ENCODE measurements around the gene MAPK12.

MAPK12 gene

GRCh38 chr22:50298937-50299784, 37.7 kb upstream of the MAPK12 start:
- DNase-seq = no peak

DNA sequence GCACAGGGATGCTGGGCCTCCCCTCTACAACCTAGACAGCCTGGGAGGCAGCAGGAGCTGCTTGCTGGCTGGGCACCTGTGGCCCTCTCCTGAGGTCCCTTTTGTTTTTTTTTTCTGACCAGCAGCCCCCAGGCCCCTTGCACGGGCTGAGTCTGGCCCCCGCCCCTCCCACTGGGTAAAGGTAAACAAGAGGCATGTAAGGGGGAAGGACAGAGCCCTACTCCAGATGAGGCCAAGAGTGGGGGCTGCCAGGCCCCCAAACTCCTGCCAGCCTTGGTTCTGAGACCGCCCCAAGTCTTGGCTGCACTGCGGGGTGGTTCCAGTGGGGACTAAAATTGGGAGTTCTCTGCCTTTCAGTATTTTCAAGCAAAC, 36.8 kb upstream of the MAPK12 start:
- no peak for DNase-seq

DNA sequence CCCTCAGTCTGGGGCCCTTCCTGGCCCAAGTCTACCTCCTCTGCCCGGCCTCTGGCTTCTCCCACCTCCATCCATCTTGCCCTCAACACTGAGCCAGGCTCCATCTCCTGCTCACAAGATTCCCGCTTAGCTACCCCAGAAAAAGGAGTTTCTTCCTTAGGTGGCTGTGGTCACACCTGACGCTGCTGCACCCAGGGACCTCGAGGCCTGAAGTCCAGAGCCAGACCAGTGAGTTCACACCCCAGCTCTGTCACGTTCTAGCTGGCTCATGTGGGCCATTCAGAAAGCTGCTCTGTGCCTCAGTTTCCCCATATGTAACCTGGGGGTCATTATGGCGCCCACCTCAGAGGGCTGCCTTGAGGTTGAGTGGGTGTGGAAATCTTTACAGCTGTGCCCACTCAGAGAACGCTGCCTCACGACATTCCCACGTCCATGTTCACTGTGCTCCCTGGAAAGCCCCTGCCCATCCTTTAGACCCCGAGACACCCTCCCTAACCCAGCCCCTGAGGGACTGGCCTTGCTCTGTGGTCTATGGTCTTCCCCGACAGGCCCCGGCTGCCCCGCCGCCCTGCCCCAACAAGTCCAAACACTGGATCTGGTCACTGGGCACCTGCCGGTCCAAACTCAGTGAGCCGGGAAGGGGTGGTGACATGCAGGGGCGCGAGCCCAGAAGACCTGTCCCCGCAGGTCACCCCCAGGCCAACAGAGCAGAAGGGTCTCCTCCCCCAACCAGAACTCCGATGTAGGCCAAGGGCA, 36.2 kb upstream of the MAPK12 start:
- DNase-seq = no peak

- DNase-seq = no peak
Measured at GRCh38 chr22:50296658-50297490, 35.4 kb upstream of the MAPK12 start.

GRCh38 chr22:50294319-50294656, 32.8 kb upstream of the MAPK12 start:
- no peak for DNase-seq

GRCh38 chr22:50293441-50294318, 32.2 kb upstream of the MAPK12 start:
- DNase-seq = no peak

DNA sequence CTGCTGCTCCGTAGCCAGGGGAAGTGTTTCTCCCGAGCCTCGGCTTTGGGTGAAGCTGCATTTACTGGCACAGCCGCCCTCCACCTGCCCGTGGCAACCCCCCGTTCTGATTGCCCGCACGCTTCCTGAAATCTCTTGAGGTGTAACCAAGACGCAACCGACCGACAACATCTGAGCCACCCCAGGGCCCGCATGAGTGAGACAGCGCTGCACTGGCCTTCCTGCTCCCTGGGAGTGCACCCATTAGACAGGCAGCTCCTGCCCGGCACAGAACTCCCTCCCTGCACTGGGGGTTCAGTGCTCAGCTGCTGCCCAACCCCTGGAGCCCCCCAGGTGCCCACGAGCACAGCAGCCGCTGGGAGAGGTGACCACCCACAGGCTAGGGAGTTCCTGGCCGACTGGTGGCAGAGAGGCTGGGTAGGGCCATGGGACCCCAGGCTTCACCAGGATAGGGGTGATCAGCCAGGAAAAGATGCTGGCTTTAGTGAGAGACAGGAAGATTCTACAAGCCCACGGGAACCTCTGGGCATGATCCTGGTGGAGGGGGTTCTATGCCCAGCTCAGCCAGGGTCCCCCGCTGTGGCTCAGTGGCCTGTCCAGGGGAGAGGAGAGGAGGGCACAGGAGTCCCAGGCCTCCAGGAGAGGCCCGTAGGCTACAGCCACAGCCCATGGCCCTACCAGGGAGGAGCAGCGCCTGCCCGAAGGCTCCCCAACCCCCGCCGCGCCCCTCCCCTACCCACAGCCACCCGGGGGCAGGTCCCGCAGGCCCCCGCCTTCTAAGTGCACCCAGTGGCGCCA, 31.4 kb upstream of the MAPK12 start:
- no peak for DNase-seq

GRCh38 chr22:50289942-50290630, 28.6 kb upstream of the MAPK12 start:
- no peak for DNase-seq

- no peak for DNase-seq
Measured at GRCh38 chr22:50289151-50289941, 27.9 kb upstream of the MAPK12 start.

GRCh38 chr22:50287731-50288130, 26.2 kb upstream of the MAPK12 start:
- DNase-seq = no peak

DNA sequence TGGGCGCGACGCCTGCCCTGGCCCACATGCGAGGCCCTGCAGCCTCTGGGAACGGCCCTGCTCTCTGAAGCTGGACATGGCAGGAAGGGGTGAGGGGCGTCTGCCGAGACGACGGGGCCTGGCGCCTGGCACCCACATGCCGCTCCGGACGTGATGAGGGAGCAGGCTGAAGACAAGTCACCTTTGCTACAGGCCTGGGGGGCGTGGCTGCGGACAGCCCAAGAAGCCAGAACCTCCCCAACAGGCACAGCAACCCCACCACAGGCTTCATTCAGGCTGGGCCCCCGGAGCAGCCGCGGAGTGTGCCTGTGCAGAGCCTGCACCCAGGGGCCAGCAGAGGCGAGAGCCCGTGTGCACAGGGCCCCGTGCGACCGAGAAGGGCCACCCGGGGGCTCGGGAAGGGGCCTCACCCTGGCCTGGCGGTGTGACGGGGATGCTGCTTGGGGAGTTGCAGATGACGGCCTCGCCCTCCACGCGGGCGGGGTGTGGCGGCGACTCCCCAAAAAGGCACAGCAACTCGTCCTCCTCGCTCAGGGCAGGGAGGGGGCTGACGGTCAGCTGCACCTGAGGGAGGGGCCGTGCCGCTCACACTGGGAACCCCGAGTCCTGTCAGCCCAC, 25.3 kb upstream of the MAPK12 start:
- DNase-seq = no peak

- DNase-seq = no peak
Measured at GRCh38 chr22:50286275-50286674, 24.8 kb upstream of the MAPK12 start.

GRCh38 chr22:50285568-50286229, 24.2 kb upstream of the MAPK12 start:
- no peak for DNase-seq

- DNase-seq = no peak
Measured at GRCh38 chr22:50284479-50284878, 23.0 kb upstream of the MAPK12 start.

GRCh38 chr22:50283821-50284220, 22.3 kb upstream of the MAPK12 start:
- DNase-seq = no peak

GRCh38 chr22:50282361-50283155, 21.1 kb upstream of the MAPK12 start:
- DNase-seq = no peak

- no peak for DNase-seq
Measured at GRCh38 chr22:50281957-50282356, 20.5 kb upstream of the MAPK12 start.

DNA sequence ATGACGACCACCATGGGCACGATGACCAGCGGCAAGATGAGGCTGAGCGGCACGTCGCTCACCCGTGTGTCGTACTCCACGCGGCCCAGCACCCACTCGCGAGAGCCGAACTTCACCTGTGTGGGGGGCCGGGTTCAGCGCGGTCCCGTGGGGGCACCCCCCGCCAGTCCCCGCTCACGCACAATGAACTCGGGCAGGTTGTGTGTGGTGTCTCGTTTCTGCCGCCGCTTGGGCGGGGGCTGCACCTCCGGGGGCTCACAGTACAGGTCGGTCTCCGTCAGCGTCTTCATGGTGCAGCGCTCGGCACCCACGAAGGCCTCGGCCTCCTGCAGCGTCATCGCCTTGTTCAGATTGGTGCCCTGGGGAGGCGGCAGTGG, 19.9 kb upstream of the MAPK12 start:
- DNase-seq = no peak
